C4-2B (cell line): ENCODE data around the gene GATAD2A.

Experiments used
- CTCF ChIP-seq: fragments of 450-650 bp; conservative IDR thresholded peaks from 2 replicates; pipeline ENCODE4 v1.5.1; 2017; ENCODE audit warnings: mild to moderate bottlenecking
- ZFX ChIP-seq: fragments of 450-650 bp; IDR thresholded peaks from 2 replicates; pipeline ENCODE4 v1.6.1; 2017

DNA sequence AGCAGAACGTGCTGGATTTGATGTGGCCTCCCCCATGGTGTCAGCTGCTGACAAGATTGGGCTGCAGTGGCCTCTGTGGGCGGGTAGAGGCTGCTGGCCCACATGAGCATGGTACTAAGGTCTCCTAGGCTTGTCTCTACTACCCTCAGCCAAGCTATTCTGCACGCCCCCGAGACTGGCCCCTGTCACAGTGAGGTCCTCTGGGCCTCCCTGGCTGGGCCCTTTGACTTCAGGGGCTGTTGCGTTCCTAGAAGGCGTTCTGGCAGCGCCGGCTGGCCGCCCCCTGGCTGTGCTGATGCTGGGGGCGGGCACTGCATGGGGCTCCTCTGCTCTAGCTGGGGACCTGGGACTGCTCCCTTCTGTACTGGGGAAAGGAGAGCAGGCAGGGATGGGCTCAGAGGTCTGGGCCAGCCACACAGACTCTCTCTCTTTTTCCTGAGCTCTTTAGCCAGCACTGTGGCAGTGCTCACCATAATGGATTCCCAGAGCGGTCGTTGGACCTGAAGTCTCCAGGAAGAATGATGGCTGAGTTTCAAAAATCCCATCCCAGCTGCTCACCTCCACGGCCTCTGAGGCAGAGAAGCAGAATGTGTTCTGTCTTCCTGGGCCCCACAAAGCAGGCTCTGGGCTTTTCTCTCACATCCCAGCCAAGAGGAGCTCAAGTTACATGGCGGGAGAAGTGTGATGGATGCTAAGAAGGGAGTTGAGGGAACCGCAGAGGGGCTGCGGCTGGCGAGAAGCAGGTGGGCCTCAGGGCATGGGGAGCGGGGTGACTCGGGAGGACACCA is 77.5 kb downstream of the GATAD2A start:
- TF ChIP-seq CTCF (no peak), ZFX (no peak)
